ENCODE data around the gene TSPAN13.

Gene TSPAN13

DNA sequence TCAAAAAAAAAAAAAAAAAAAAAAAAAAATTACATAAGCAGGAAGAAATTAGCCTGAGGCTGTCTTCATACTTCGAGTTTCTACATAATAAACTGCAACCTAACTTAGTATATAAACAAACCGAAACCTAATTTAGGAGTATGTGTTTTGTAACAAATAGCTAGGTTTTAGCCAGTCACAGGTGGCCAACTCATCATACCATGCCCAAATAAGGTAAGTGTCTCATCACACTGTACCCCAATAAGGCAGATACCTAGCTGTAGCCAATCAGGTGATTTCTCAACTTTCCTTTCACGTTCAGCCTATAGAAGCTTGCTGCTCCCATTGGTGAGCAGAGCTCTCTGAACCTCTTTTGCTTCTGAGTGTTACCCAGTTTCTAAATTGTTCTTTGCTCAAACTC is 65.2 kb downstream of the TSPAN13 start:
- H4K20me1 ChIP-seq (ENCODE audit: insufficient read depth, low read length), result no peaks in the 10 kb centered on the region
- no peaks in the 10 kb centered on the region for H3K27me3 ChIP-seq (ENCODE audit: insufficient read depth, low read length)
- H3K27ac ChIP-seq (ENCODE audit: low read depth, low read length, poor library complexity, severe bottlenecking), result no peak overlapping the region
- H3K9ac ChIP-seq (ENCODE audit: low read length), result no peak overlapping the region
- H3K4me3 ChIP-seq (ENCODE audit: low read depth, low read length, poor library complexity, severe bottlenecking), result no peak overlapping the region
- no peaks in the 10 kb centered on the region for H3K9me2 ChIP-seq (ENCODE audit: low read depth, low read length)
- no peaks in the 10 kb centered on the region for H3K9me3 ChIP-seq (ENCODE audit: low read length)
- TF ChIP-seq, protein P1, sequence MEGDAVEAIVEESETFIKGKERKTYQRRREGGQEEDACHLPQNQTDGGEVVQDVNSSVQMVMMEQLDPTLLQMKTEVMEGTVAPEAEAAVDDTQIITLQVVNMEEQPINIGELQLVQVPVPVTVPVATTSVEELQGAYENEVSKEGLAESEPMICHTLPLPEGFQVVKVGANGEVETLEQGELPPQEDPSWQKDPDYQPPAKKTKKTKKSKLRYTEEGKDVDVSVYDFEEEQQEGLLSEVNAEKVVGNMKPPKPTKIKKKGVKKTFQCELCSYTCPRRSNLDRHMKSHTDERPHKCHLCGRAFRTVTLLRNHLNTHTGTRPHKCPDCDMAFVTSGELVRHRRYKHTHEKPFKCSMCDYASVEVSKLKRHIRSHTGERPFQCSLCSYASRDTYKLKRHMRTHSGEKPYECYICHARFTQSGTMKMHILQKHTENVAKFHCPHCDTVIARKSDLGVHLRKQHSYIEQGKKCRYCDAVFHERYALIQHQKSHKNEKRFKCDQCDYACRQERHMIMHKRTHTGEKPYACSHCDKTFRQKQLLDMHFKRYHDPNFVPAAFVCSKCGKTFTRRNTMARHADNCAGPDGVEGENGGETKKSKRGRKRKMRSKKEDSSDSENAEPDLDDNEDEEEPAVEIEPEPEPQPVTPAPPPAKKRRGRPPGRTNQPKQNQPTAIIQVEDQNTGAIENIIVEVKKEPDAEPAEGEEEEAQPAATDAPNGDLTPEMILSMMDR (IDR thresholded peaks at IDR 0.05; ENCODE audit: low read length), result no peak
- no peak for TF ChIP-seq EZH2 (IDR thresholded peaks at IDR 0.05; ENCODE audit: borderline replicate concordance, low read length)
- H3K4me2 ChIP-seq (ENCODE audit: low read length), result no peak overlapping the region
- H3K4me1 ChIP-seq (ENCODE audit: insufficient read depth, low read length, severe bottlenecking), result peaks cover 22% of the 10 kb centered on the region
- no peak overlapping the region for H2AFZ ChIP-seq (ENCODE audit: low read length)
- H3K79me2 ChIP-seq (ENCODE audit: insufficient read depth, low read length), result no peaks in the 10 kb centered on the region
- no peaks in the 10 kb centered on the region for H3F3A ChIP-seq (ENCODE audit: insufficient read depth, low read length)
- no peaks in the 10 kb centered on the region for H3K36me3 ChIP-seq (ENCODE audit: insufficient read depth, low read length)

DNA sequence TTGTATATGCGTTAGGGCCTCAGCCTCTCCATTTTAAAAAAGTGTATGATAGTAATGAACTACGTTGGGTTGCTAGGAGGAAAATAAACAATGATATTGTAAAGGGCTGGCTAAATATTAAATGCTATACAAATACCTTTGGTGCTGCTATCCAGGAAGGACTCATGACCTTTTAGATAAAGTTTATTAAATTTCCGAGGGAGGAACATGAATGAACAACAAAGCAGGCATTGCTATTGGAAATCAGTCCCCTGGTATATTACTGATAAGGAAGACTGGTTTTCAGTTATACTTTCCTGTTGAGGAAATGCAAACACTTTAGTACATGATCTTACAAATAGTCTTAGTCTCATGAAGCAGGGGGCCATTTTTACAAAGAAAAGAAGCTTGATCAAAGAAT is 68.5 kb downstream of the TSPAN13 start:
- Histone ChIP-seq H3K9ac (ENCODE audit: low read length) (no peak overlapping the region), H2AFZ (ENCODE audit: low read length) (no peak overlapping the region), H3F3A (ENCODE audit: insufficient read depth, low read length) (no peaks in the 10 kb centered on the region)

DNA sequence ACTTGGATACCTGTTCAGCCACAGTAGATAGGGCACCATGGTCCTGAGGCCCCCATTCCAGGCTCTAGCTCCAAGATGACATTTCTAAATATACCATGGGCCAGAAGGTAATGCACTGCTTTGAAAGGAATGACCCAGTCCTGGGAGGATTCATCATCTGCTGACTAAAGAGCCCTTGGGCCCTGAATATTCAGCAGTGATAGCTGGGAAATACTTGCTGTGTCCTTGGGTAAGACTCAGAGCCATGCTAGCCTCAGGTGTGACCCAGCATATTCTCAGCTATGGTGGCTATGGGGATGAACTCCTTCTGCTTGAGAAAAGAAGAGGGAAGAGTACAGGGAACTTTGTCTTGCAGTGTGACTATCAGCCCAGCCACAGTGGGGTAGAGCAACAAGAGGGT is 72.5 kb downstream of the TSPAN13 start:
- no peak for TF ChIP-seq EZH2 (IDR thresholded peaks at IDR 0.05; ENCODE audit: borderline replicate concordance, low read length)
- TF ChIP-seq, protein P1 (IDR thresholded peaks at IDR 0.05; ENCODE audit: low read length), result no peak
- Histone ChIP-seq H3K4me3 (ENCODE audit: low read depth, low read length, poor library complexity, severe bottlenecking) (no peak overlapping the region), H3K36me3 (ENCODE audit: insufficient read depth, low read length) (no peaks in the 10 kb centered on the region), H3K9ac (ENCODE audit: low read length) (no peak overlapping the region), H3K79me2 (ENCODE audit: insufficient read depth, low read length) (no peaks in the 10 kb centered on the region), H2AFZ (ENCODE audit: low read length) (no peak overlapping the region), H3K9me2 (ENCODE audit: low read depth, low read length) (no peaks in the 10 kb centered on the region), H3K4me2 (ENCODE audit: low read length) (no peak overlapping the region), H3K27ac (ENCODE audit: low read depth, low read length, poor library complexity, severe bottlenecking) (no peak overlapping the region), H3K4me1 (ENCODE audit: insufficient read depth, low read length, severe bottlenecking) (no peaks in the 10 kb centered on the region), H4K20me1 (ENCODE audit: insufficient read depth, low read length) (no peaks in the 10 kb centered on the region), H3K27me3 (ENCODE audit: insufficient read depth, low read length) (no peaks in the 10 kb centered on the region), H3K9me3 (ENCODE audit: low read length) (no peaks in the 10 kb centered on the region), H3F3A (ENCODE audit: insufficient read depth, low read length) (no peaks in the 10 kb centered on the region)

More for the DNA sequence above, 68.5 kb downstream of the TSPAN13 start:
- no peaks in the 10 kb centered on the region for H3K27me3 ChIP-seq (ENCODE audit: insufficient read depth, low read length)
- no peaks in the 10 kb centered on the region for H3K36me3 ChIP-seq (ENCODE audit: insufficient read depth, low read length)
- peaks cover 16% of the 10 kb centered on the region for H3K4me1 ChIP-seq (ENCODE audit: insufficient read depth, low read length, severe bottlenecking)
- H4K20me1 ChIP-seq (ENCODE audit: insufficient read depth, low read length), result no peaks in the 10 kb centered on the region
- no peak for TF ChIP-seq EZH2 (IDR thresholded peaks at IDR 0.05; ENCODE audit: borderline replicate concordance, low read length)
- TF ChIP-seq, protein P1 (IDR thresholded peaks at IDR 0.05; ENCODE audit: low read length), result no peak
- H3K27ac ChIP-seq (ENCODE audit: low read depth, low read length, poor library complexity, severe bottlenecking), result no peak overlapping the region
- no peaks in the 10 kb centered on the region for H3K9me2 ChIP-seq (ENCODE audit: low read depth, low read length)
- no peaks in the 10 kb centered on the region for H3K9me3 ChIP-seq (ENCODE audit: low read length)
- no peak overlapping the region for H3K4me3 ChIP-seq (ENCODE audit: low read depth, low read length, poor library complexity, severe bottlenecking)
- H3K4me2 ChIP-seq (ENCODE audit: low read length), result no peak overlapping the region
- no peaks in the 10 kb centered on the region for H3K79me2 ChIP-seq (ENCODE audit: insufficient read depth, low read length)

Measured in OCI-LY1 (cell line).